Activated CD4-positive, alpha-beta T cell treated with anti-CD3 and anti-CD28 coated beads for 48 hours (primary cell): ENCODE results near the gene ELANE.
"Not testable (repeated sequence)": the region's sequence is repeated elsewhere in the genome, so short reads cannot be mapped to it uniquely, and the experiment has no call there.

Experiments used
- DNase-seq: peaks from one replicate; pipeline ENCODE4 v3.0.0-alpha.2; 2020

The ELANE gene

GRCh38 chr19:843180-843835 is 8.8 kb upstream of the ELANE start:
- DNase-seq, result no peak

GRCh38 chr19:843836-844545 is 8.1 kb upstream of the ELANE start:
- DNase-seq, result no peak

DNA sequence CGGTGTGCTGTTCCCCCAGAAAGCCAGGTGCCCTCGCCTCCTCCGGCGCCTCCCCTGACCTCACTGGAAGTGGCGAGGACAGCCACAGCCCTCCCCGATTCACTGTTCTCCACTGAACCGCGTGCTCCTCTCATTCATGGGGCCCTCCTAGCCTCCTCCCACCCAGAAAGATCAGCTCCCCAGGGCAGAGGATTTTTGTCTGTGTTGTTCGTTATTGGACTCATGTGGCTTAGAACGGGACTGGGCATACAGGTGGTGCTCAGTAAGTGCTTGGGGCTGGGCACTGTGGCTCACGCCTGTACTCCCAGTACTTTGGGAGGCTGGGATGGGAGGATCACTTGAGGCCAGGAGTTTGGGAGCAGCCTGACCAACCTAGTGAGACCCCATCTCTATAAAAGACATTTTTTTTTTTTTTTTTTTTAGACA is 7.5 kb upstream of the ELANE start:
- no peak for DNase-seq

DNA sequence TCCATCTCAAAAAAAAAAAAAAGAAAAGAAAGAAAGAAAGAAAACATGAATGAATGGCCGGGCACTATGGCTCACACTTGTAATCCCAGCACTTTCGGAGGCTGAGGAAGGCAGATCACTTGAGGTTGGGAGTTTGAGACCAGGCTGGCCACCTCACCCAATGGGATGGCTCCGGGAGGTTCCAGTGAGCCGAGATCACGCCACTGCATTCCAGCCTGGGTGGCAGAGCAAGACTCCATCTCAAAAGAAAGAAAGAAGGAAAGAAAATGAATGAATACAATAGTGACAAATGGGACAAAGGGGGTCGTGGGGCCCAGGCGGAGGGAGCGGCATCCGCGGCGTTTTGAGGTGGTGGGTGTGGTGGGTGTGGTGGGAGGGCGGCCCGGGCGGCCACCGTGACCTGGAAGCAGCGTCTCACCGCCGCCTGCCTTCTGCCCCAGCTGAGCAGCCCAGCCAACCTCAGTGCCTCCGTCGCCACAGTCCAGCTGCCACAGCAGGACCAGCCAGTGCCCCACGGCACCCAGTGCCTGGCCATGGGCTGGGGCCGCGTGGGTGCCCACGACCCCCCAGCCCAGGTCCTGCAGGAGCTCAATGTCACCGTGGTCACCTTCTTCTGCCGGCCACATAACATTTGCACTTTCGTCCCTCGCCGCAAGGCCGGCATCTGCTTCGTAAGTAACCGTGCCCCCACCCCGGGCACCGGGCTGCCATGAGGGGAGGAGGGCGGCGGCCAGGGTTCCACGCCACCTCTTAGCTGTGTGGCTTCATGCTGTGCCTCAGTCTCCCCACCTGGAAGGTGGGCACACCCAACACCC is 6.2 kb upstream of the ELANE start:
- no peak for DNase-seq

- no peak for DNase-seq
These were observed 3.6 kb upstream of the ELANE start for GRCh38 chr19:848386-848921.

- DNase-seq, result not testable (repeated sequence)
These were observed 2.9 kb upstream of the ELANE start for GRCh38 chr19:849195-849594.

GRCh38 chr19:850221-850978 is 1.7 kb upstream of the ELANE start:
- DNase-seq, result peak; percentile 38

DNA sequence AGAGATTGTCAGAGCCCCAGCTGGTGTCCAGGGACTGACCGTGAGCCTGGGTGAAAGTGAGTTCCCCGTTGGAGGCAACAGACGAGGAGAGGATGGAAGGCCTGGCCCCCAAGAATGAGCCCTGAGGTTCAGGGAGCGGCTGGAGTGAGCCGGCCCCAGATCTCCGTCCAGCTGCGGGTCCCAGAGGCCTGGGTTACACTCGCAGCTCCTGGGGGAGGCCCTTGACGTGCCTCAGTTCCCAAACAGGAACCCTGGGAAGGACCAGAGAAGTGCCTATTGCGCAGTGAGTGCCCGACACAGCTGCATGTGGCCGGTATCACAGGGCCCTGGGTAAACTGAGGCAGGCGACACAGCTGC is 1.1 kb upstream of the ELANE start:
- DNase-seq, result no peak

DNA sequence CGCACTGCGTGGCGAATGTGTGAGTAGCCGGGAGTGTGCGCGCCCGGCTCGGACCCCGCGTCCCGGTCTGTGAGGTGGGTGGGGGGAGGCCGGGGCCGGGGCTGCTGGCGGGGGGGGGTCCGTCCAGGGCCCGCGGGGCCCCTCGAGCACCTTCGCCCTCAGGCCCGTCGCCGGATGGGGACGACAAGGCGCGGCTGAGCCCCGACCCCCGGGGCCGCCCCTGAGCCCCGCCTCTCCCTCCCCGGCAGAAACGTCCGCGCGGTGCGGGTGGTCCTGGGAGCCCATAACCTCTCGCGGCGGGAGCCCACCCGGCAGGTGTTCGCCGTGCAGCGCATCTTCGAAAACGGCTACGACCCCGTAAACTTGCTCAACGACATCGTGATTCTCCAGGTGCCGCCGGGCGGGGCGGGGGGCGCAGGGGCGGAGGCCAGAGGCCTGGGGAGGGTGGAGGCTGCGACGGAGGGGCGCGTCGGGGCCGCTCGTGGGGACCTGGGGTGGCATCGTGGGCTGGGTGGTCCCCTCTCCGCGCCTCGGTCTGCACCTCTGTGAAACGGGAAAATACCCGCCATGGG is 997 bp downstream of the ELANE start:
- no peak for DNase-seq

DNA sequence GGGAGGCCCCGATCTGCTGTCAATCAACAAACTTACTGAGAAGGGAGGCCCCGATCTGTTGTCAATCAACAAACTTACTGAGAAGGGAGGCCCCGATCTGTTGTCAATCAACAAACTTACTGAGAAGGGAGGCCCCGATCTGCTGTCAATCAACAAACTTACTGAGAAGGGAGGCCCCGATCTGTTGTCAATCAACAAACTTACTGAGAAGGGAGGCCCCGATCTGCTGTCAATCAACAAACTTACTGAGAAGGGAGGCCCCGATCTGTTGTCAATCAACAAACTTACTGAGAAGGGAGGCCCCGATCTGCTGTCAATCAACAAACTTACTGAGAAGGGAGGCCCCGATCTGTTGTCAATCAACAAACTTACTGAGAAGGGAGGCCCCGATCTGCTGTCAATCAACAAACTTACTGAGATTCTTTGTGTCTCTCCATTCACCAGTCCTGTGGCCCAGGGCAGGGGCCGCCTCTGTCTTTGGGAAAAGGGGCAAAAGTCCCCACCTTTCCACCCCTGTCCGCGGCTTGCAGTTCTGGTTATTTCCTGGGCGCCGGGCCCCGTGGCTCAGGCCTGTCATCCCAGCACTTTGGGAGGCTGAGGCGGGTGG is 1.6 kb downstream of the ELANE start:
- not testable (repeated sequence) for DNase-seq

- no peak for DNase-seq
These were observed 2.4 kb downstream of the ELANE start for GRCh38 chr19:854549-854948.

DNA sequence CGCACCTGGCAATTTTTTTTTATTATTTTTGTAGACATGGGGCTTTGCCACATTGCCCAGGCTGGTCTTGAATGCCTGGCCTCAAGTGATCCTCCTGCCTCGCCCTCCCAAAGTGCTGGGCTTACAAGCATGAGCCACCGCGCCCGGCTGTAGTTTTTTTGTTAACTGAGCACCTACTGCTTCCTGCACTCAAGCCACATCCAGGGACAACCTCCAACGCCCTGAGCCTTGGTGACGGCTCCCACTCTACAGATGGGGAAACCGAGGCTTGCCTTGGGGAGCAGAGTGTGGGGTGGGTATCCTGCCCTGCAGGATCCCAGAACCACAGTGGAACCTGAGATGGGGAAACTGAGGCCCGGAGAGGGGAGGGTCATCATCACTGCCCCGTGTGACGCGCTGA is 3.0 kb downstream of the ELANE start:
- DNase-seq, result no peak

- DNase-seq, result no peak
These were observed 3.5 kb downstream of the ELANE start for GRCh38 chr19:855566-856120.

DNA sequence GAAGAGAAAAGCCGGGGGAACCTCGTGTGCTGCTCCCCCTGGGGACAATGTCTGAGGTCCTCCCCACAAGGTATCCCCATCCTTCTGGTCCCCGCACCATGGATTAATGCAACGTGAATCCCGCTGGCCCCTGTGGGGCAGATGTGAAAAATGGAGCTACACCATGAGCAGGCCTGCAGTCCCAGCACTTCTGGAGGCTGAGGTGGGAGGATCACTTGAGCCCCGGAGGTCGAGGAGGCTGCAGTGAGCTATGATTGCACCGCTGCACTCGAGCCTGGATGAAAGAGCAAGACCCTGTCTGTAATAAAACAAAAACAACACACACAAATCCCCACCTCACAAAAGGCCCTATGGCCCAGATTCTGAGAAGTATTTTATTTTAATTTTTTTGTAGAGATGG is 6.2 kb downstream of the ELANE start:
- DNase-seq, result no peak

- no peak for DNase-seq
These were observed 7.1 kb downstream of the ELANE start, which contains the start of gene CFD for GRCh38 chr19:858868-859843. CFD (plus strand) TSS chr19:859664; CDS start chr19:859690, 26 bp downstream.

GRCh38 chr19:861141-861755 is 9.1 kb downstream of the ELANE start:
- DNase-seq, result no peak

DNA sequence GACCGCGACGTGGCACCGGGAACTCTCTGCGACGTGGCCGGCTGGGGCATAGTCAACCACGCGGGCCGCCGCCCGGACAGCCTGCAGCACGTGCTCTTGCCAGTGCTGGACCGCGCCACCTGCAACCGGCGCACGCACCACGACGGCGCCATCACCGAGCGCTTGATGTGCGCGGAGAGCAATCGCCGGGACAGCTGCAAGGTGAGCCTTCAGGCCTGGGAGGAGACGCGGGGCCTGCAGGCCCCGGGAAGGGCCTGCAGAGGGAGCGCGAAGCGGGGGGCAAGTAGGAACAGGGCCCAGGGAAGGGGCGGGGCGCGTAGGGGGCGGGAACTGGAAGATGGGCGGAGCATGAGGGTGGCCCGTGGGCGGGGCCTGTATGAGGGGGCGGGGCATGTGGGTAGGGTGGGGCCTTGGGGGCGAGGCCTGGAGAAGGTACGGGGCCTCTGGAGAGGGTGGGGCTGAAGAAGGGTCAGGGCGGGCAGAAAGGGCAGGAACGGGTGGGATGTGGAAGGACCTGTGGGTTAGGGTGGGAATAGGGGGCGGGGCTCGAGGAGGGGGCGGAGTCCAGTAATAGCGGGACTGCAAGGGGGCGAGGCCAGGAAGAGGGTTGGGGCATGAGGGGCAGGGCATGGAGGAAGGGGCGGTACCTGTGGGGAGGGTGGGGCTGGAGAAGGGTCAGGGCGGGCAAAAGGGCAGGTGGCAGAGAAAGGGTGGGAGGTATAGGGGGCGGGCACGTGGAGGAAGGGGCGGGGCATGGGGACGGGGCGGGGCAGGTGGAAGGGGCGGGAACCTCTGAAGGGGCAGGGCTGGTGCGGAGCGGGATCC is 9.9 kb downstream of the ELANE start:
- peak; percentile 83 for DNase-seq

GRCh38 chr19:862581-863314 is 10.6 kb downstream of the ELANE start:
- peak; percentile 90 for DNase-seq
